Natural killer cell (primary cell): ENCODE results near the gene EBI3. TPM values are rescaled to one million over a fixed set of nuclear protein-coding genes. Genes with fewer than 3 reads are reported as not detected.

Experiments
- ATAC-seq, 3 donors: fragments of 150-1000 bp in 2 of 3; fragments of 200-7000 bp in 1 of 3; cut with Tn5 transposase; 1 replicate in 1 of 3; 2 replicates in 2 of 3; pipeline ENCODE4 v1.10.0; 2021; ENCODE audit warnings: mild to moderate bottlenecking in 2 of 3, moderate library complexity in 2 of 3
- DNase-seq, 2 donors: peaks; one replicate each; pipeline versions ENCODE4 v3.0.0 to v3.0.0-alpha.2; 2013 to 2021; ENCODE audit warnings: mixed read lengths in 1 of 2
- H3K27ac ChIP-seq: one replicate; pipeline ENCODE4 v1.5.1; 2013; ENCODE audit warnings: mild to moderate bottlenecking, low read length
- H3K27me3 ChIP-seq: one replicate; pipeline ENCODE4 v1.6.1; 2013; ENCODE audit warnings: low read length; ENCODE audit not compliant: control insufficient read depth, insufficient read depth
- H3K36me3 ChIP-seq: one replicate; pipeline ENCODE4 v1.6.1; 2013; ENCODE audit warnings: low read length; ENCODE audit not compliant: control insufficient read depth, insufficient read depth
- H3K4me1 ChIP-seq: one replicate; pipeline ENCODE4 v1.6.1; 2013; ENCODE audit warnings: low read length; ENCODE audit not compliant: control insufficient read depth, insufficient read depth
- H3K4me3 ChIP-seq: one replicate; pipeline ENCODE4 v1.5.1; 2013; ENCODE audit warnings: low read length
- H3K9me3 ChIP-seq: one replicate; pipeline ENCODE4 v1.6.1; 2013; ENCODE audit warnings: low read length; ENCODE audit not compliant: control insufficient read depth, insufficient read depth
- H3K27ac Mint-ChIP-seq, 2 donors: one replicate each; pipeline ENCODE4 v1.8.0; 2022; ENCODE audit warnings: mild to moderate bottlenecking in 2 of 2, mixed read lengths in 2 of 2, moderate library complexity in 1 of 2
- H3K27me3 Mint-ChIP-seq, 2 donors: one replicate each; pipeline ENCODE4 v1.8.0; 2022; ENCODE audit warnings: low read depth in 2 of 2, mixed read lengths in 2 of 2
- H3K36me3 Mint-ChIP-seq: one replicate; pipeline ENCODE4 v1.8.0; 2022; ENCODE audit warnings: mixed read lengths
- H3K4me1 Mint-ChIP-seq, 2 donors: one replicate each; pipeline ENCODE4 v1.8.0; 2022; ENCODE audit warnings: mixed read lengths in 2 of 2
- H3K4me3 Mint-ChIP-seq: one replicate; pipeline ENCODE4 v1.8.0; 2022; ENCODE audit warnings: mild to moderate bottlenecking, moderate library complexity, mixed read lengths
- H3K9me3 Mint-ChIP-seq, 2 donors: one replicate each; pipeline ENCODE4 v1.8.0; 2022; ENCODE audit warnings: mixed read lengths in 2 of 2
- WGBS: methylation state at CpG from one replicate; pipeline ENCODE4 v1.1.7; 2013; ENCODE audit warnings: missing lambda C conversion rate; ENCODE audit not compliant: insufficient coverage; 5-methylcytosine and 5-hydroxymethylcytosine counted together
- intact Hi-C: fragments of 100-400 bp; cut with micrococcal nuclease; formaldehyde crosslinking; loops from one replicate; pipeline ENCODE4 v1.14.2; 2022
- total RNA-seq, 4 donors: library from RNA; stranded (reverse); fragments of 120-200 nt in 1 of 4; gene quantifications; one replicate each; pipeline versions ENCODE4 v1.2.3 to v1.2.4, GENCODE V29; 2013 to 2022
- TF ChIP-seq, protein P1 (sequence below): fragments of 200-600 bp; IDR thresholded peaks from one replicate; pipeline ENCODE4 v1.8.0; 2022; ENCODE audit warnings: antibody characterized with exemption

The EBI3 gene
- total RNA-seq, 3 donors from 2014 or later (not counting 1 experiment from before 2014, with no cell fraction given), result not detected

DNA sequence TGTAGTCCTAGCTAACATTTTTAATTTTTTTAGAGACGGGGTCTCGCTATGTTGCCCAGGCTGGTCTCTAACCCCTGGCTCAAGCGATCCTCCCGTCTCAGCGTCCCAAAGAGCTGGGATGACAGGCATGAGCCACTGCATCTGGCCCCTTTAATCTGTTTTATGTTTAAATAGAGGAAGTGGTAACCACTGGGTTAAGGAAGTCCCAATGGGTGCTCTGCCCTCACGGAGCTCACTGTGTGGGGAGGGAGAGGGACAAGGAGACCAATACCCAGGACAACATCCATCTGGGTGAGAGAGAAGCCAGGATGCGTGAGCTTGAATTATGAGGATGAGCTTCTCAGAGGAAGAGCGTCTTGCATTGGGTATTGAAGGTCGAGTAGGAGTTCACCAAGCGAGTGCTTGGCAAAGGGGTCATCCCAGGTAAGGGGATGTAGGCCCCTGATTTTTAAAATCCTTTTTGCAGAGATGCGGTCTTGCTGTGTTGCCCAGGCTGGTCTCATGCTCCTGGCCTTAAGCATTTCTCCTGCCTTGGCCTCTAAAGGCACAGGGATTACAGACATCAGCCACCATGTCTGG is 31.4 kb downstream of the EBI3 start:
- WGBS, result 84% methylated on average over 11 of the region's 11 CpGs
- Mint-ChIP-seq H3K4me1 (peaks cover 11 to 32% of the 10 kb centered on the region in 2 donors), H3K4me3 (no peak overlapping the region), H3K9me3 (no peaks in the 10 kb centered on the region), H3K27ac (no peak overlapping the region), H3K36me3 (no peaks in the 10 kb centered on the region), H3K27me3 (no peaks in the 10 kb centered on the region)
- Histone ChIP-seq H3K9me3 (no peaks in the 10 kb centered on the region), H3K4me3 (no peak overlapping the region), H3K4me1 (peaks cover 29% of the 10 kb centered on the region), H3K27ac (no peak overlapping the region), H3K36me3 (peaks cover 55% of the 10 kb centered on the region), H3K27me3 (no peaks in the 10 kb centered on the region)
- no peak for ATAC-seq
- no peak for DNase-seq
- intact Hi-C loops, result loop anchor here (10.0 kb wide), 1 partner anchor 264 kb away; no protein-coding TSS in a partner anchor
- TF ChIP-seq, protein P1, sequence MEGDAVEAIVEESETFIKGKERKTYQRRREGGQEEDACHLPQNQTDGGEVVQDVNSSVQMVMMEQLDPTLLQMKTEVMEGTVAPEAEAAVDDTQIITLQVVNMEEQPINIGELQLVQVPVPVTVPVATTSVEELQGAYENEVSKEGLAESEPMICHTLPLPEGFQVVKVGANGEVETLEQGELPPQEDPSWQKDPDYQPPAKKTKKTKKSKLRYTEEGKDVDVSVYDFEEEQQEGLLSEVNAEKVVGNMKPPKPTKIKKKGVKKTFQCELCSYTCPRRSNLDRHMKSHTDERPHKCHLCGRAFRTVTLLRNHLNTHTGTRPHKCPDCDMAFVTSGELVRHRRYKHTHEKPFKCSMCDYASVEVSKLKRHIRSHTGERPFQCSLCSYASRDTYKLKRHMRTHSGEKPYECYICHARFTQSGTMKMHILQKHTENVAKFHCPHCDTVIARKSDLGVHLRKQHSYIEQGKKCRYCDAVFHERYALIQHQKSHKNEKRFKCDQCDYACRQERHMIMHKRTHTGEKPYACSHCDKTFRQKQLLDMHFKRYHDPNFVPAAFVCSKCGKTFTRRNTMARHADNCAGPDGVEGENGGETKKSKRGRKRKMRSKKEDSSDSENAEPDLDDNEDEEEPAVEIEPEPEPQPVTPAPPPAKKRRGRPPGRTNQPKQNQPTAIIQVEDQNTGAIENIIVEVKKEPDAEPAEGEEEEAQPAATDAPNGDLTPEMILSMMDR, result no peak

DNA sequence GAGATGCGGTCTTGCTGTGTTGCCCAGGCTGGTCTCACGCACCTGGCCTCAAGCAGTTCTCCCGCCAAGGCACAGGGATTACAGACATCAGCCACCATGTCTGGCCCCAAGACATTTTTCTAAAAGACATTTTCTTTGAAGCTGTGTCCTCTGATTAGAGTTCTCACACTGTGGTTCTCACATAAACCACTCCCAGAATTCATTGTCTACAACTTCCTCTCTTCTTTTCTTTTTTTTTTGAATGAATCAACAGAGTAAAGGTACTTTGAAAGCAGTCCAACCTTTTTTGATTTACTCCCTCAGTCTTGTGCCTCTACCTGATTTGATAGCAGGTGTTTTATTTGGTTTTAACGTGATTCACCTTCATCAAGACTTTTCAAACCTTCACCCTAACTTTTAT is 35.5 kb downstream of the EBI3 start:
- DNase-seq (peak in 1 of 2 donors; percentile 58), ATAC-seq (peak; percentile 75 to 81 (median 81))
- Mint-ChIP-seq H3K4me3 (peak overlapping the region; percentile 85), H3K36me3 (no peaks in the 10 kb centered on the region), H3K27ac (peak overlapping the region; percentile 88 to 91), H3K9me3 (no peaks in the 10 kb centered on the region), H3K4me1 (peaks cover 32 to 51% of the 10 kb centered on the region in 2 donors), H3K27me3 (no peaks in the 10 kb centered on the region)
- WGBS, result 23% methylated on average over 3 of the region's 4 CpGs
- H3K27me3 ChIP-seq, result no peaks in the 10 kb centered on the region
- peak overlapping the region; percentile 49 for H3K27ac ChIP-seq
- TF ChIP-seq, protein P1, result no peak
- H3K9me3 ChIP-seq, result no peaks in the 10 kb centered on the region
- peaks cover 52% of the 10 kb centered on the region for H3K36me3 ChIP-seq
- intact Hi-C loops, result loop anchor here (2.0 to 10.0 kb wide), 4 partner anchors 37 to 260 kb away; partner anchors contain the start of genes CHAF1A, FSD1, MPND and SH3GL1
- H3K4me1 ChIP-seq, result peaks cover 49% of the 10 kb centered on the region
- H3K4me3 ChIP-seq, result no peak overlapping the region

DNA sequence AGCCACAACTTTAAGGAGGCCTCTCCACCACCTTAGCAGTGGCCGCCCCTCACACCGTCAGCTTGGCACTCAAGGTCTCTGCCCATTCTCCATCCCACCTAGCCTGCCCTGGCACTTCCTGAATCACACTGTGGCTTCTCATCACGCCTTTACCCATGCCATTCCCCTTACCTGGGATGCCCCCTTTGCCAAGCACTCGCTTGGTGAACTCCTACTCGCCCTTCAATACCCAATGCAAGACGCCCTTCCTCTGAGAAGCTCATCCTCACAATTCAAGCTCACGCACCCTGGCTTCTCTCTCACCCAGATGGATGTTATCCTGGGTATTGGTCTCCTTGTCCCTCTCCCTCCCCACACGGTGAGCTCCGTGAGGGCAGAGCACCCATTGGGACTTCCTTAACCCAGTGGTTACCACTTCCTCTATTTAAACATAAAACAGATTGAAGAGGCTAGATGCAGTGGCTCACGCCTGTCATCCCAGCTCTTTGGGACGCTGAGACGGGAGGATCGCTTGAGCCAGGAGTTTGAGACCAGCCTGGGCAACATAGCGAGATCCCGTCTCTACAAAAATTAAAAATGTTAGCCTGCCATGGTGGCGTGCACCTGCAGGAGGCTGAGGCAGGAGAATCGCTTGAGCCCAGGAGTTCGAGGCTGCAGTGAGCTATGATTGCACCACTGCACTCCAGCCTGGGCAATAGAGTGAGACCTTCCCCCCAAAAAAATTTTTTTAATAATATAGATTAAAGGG is 37.1 kb downstream of the EBI3 start:
- Histone ChIP-seq H3K4me1 (peaks cover 49% of the 10 kb centered on the region), H3K36me3 (peaks cover 48% of the 10 kb centered on the region), H3K9me3 (no peaks in the 10 kb centered on the region), H3K4me3 (no peak overlapping the region), H3K27me3 (no peaks in the 10 kb centered on the region), H3K27ac (no peak overlapping the region)
- no peaks in the 10 kb centered on the region for H3K9me3 Mint-ChIP-seq
- no peaks in the 10 kb centered on the region for H3K36me3 Mint-ChIP-seq
- intact Hi-C loops, result loop anchor here (5.0 to 10.0 kb wide), 3 partner anchors 36 to 258 kb away; partner anchors contain the start of genes CHAF1A, FSD1, SH3GL1 and TMIGD2
- no peaks in the 10 kb centered on the region for H3K27me3 Mint-ChIP-seq
- H3K4me3 Mint-ChIP-seq, result peak overlapping the region; percentile 78
- ATAC-seq (no peak), DNase-seq (no peak)
- 69% methylated on average over 15 of the region's 18 CpGs for WGBS
- TF ChIP-seq, protein P1, result no peak
- H3K4me1 Mint-ChIP-seq, result peaks cover 32 to 48% of the 10 kb centered on the region in 2 donors
- peak overlapping the region; percentile 88 to 91 for H3K27ac Mint-ChIP-seq
